Activated CD4-positive, alpha-beta T cell treated with anti-CD3 and anti-CD28 coated beads for 24 hours (primary cell): ENCODE measurements around the gene CCDC74B.
"Not testable (repeated sequence)": the region's sequence is repeated elsewhere in the genome, so short reads cannot be mapped to it uniquely, and the experiment has no call there.

Source experiments
- DNase-seq, 2 donors: peaks; one replicate each; pipeline ENCODE4 v3.0.0-alpha.2; 2020; ENCODE audit warnings: low read depth in 2 of 2

CCDC74B gene

DNA sequence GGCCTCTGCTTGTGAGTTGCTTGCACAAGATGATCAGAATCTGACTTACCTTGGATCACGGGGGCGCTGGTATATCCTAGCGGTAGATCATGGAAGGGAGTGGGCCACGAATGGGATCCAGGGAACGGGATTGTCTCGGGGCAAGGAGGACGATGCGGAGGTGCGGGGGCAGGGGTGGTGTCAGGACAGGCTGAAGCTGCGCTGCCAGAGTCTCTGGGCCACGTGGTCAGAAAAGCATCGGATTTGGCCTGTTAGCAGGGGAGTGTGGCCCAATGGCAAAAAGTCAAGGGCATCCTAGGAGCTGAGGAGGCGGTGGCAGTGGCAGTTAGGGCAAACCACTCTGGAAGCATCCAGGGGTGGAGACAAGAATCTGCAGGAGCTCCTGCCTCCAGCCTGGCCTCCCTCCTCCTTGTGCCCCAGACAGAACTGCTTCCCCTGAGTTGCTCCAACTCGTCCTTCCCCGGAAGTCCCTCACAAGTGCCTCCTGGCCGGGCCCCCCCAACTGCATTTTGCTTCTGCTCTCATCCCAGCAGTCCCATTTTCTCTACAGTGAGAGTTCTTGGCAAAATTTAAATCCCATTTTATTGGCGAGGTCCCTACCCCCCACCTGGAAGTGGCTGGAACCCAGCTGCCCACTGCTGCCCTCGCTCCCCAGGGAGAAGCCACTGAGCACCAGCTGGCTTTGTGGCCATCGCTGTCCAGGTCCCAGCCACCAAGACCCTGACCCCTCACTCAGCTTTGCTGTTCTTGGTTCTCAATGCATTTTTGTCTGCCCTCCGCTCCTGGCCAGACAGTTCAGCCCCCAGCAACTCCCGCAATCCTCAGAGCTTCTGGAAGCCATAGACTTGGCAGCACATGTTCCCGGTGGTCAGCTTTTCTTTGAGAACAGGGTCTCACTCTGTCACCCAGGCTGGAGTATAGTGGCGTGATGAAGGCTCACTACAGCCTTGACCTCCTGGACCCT, 5.6 kb upstream of the CCDC74B start:
- no peak for DNase-seq

GRCh38 chr2:130148515-130148914, 3.6 kb upstream of the CCDC74B start:
- DNase-seq: not testable (repeated sequence)

DNA sequence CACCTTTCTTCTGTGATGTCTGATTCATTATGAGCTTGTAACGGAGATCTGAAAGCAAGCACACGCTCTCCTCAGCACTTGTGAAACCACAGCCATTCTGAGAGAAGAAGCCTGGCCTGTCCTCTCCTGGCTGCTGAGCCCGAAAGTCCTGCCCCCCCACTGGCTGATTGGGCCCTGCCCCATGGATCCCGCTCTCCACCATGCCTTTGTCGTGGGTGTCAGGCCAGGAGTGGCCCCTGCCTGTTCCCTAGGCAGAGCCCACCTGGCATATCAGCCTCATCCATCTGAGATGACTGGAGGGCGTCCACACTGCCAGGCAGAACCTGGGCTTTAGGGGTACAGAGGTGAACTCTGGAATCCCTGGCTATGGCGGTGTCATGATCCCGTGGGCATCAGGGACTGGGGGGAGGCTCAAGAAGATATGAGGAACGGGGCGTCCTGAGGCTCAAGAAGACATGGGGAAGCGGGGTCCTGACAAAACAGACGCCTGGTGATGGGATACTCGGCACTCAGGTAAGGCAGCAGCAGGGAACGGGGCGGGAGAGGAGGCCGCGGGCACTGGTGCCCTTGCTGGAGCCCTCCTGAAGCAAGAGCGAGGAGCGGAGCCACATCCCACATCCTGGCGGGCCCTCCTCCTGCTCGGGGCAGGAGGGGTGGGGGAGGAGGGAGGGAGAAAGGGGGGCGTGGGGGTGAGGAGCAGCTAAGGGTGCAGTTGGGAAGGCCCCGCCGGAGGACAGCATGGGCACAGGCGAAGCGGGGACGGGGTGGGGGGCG, 1.5 kb downstream of the CCDC74B start:
- DNase-seq: not testable (repeated sequence)

GRCh38 chr2:130142396-130143265, 2.3 kb downstream of the CCDC74B start:
- not testable (repeated sequence) for DNase-seq

DNA sequence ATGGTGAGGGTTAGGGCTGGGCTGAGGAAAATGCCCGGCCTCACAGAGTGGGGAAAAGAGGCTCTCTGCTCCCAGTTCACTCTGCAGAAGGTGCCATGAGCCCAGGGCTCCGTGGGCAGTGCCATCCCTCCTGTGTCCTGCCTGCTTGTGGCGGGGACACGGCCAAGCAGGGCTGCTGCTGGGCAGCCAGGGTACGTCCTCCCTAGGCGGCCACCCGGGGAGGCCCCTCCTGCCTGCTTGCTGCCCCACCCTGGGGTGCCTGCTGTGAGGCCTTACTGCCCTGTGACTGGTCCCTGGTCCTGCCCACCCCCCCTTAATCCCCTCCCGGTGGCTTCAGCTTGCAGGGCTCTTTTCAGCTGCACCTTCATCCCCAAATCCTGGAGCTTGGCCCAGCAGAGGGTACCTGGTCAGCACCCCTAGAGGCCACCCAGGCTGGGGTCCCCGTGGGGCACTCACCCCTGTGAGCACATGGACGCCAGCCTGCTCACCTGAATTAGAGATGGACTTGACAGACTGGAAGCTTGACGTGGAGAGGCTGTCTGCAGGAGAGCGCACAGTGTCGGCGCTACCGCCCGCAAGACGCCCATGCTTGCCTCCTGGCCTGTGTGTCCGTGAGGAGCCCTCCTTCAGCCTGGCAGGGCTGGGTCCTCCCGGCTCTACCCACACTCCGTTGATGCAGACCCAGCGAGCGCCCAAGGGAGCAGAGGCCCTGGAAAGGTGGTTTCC, 3.1 kb downstream of the CCDC74B start:
- DNase-seq: not testable (repeated sequence)

DNA sequence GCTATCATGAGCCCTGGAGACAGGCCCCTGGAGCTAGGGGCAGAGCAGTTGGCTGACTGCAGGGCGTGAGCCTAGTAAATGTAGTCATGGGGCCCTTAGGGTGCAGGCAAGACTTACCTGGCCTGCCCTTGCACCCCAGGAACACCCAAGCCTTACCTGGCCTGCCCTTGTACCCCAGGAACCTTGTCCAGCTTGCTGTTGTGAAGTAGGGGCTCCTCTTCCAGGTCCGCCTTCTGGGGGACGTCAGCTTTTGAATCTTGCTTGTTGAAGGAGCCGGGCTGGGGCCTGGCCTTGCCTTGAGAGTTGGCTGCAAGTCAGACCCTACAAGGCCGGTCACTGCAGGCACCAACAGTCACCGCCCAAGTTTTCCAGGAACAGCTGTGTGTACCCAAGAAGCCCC, 3.9 kb downstream of the CCDC74B start:
- DNase-seq: not testable (repeated sequence)

GRCh38 chr2:130140516-130140915, 4.4 kb downstream of the CCDC74B start:
- not testable (repeated sequence) for DNase-seq

DNA sequence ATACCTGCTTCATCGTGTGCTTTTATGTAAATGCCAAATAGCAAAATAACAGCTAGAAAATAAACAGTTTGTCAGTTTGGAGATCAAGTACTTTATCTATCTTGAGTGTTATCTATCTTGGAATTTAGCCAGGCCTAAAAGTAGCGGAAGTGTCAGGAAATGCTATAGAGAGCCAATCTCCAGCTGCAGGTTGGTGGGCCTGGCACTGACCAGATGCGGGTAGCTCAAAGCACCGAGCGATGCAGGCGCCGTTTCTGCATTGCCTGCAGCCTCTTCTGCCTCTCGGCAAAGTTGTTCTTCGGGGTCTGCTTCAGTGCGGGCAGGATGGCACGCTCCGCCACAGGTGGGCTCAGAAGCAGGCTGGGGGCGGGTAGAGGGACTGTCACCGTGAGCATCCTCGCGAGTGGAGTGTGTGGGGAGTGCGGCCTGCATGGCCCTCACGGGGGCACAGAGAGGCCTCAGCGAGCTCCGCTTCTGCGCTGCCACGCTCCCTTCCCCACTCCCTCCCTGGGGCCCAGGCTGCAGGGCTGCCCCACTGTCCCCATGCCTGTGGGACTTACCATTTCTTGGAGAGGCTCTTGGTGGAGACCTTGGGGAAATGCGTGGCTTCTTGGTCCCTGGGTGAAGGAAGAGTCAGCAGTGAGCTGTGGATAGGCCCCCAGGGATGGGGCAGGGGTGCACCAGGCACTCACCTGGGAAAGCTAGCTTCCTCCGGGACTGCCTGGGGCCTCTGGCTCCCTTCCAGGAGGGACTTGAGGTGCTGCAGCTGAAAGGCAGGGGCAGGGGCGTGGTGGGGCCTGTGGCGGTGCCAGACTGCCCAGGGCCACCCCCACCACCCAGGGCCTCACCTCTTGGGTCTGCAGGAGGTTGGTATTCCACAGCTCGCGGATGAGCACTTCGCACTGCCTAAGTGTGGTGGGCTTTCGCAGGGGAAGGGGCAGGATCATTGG, 5.3 kb downstream of the CCDC74B start:
- DNase-seq: not testable (repeated sequence)

- DNase-seq: not testable (repeated sequence)
Measured at GRCh38 chr2:130138841-130139251, 6.1 kb downstream of the CCDC74B start.

DNA sequence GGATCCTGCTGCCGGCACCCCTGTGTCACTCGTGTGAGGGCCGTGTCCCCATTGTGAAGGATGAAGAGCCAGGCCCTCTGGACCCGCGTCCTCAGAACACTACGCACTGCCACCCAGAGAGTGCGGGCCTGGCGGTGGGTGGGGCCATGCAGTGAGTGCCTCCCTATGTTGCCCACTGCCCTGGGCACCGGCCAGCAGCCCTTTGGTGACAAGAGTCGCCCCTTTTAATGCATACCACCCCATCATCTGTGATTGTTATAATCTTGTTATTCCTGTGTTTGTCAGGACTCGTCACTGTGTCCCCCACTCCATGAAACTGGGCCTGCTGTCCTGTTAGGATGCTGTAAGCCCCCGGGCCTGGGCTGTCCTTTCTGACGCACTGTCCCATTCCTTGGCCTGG, 6.6 kb downstream of the CCDC74B start:
- not testable (repeated sequence) for DNase-seq

- not testable (repeated sequence) for DNase-seq
Measured at GRCh38 chr2:130137118-130137517, 7.8 kb downstream of the CCDC74B start.

GRCh38 chr2:130136546-130136945, 8.4 kb downstream of the CCDC74B start:
- DNase-seq: not testable (repeated sequence)

DNA sequence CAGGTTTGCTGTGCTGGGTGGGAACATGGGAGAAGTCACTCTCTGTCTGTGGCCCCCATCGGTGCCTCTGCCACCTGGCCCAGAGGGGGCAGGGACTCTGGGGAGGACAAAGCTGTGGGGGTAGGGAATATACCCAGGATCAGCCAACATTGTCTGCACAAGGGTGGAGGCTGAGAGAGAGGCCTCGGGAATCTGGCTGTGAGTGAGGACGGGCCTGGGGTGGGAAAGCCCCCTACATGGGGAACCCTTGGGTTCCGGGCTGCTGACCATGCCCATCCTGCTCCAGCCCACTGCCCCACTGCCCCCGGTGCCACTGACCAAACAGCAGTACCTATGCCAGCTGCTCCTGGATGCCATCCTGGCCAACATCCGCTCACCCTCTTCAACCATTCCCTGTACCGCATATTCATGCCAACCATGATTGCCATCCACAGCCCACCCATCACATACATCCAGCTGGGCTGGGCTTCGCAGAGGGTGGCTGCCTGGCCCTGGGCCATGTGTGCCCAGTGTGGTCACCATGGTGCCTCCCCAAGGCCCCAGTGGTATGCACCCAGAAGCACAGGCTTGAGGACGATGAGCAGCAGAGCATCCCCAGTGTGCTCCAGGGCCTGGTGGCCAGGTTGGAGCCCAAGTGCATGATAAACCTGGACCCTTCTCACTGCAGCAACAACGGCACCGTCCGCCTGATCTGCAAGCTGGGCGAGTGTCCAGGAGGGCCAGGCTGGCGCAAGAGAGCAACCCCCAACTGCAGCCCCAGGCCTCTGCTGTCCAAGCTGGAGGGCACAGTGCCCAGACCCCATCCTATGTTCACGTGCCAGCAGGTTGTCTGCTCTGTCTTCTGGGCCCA, 9.0 kb downstream of the CCDC74B start:
- no peak for DNase-seq

GRCh38 chr2:130129120-130129829, 15.6 kb downstream of the CCDC74B start, which contains the start of gene POTEF:
POTEF (minus strand) TSS chr2:130129222; CDS start chr2:130120515, 8,707 bp downstream.
- DNase-seq: not testable (repeated sequence)

- not testable (repeated sequence) for DNase-seq
Measured at GRCh38 chr2:130128464-130128863, 16.4 kb downstream of the CCDC74B start.

GRCh38 chr2:130127726-130128125, 17.2 kb downstream of the CCDC74B start:
- not testable (repeated sequence) for DNase-seq

GRCh38 chr2:130120924-130121323, 24.0 kb downstream of the CCDC74B start:
- DNase-seq: not testable (repeated sequence)
